GM12801 (cell line): Measurements from ENCODE around the gene TACC2.

Source experiments
- TF ChIP-seq, protein P1 (sequence below): IDR thresholded peaks from one replicate; pipeline ENCODE4 v1.5.1; 2011; ENCODE audit warnings: control low read depth; ENCODE audit not compliant: insufficient read length; ENCODE audit errors: extremely low read depth

TACC2 gene

DNA sequence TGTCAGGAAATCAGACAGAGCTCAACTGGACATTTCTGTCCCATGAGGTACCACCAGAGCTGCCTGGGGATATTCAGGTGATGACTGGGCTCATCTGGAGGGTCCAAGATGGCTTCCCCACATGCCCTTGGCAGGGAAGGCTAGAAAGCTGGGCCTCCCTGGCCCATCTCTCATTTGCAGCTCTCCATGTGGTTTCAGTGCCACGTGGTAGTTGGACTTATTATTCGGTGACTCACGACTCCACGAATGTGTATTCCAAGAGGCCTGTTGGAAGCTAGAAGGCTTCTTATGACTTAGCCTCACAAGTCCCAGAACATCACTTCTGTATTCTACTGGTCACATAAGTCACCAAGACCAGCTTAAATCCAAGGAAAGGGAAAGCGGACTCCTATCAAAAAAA, 36.7 kb upstream of the TACC2 start:
- TF ChIP-seq, protein P1, sequence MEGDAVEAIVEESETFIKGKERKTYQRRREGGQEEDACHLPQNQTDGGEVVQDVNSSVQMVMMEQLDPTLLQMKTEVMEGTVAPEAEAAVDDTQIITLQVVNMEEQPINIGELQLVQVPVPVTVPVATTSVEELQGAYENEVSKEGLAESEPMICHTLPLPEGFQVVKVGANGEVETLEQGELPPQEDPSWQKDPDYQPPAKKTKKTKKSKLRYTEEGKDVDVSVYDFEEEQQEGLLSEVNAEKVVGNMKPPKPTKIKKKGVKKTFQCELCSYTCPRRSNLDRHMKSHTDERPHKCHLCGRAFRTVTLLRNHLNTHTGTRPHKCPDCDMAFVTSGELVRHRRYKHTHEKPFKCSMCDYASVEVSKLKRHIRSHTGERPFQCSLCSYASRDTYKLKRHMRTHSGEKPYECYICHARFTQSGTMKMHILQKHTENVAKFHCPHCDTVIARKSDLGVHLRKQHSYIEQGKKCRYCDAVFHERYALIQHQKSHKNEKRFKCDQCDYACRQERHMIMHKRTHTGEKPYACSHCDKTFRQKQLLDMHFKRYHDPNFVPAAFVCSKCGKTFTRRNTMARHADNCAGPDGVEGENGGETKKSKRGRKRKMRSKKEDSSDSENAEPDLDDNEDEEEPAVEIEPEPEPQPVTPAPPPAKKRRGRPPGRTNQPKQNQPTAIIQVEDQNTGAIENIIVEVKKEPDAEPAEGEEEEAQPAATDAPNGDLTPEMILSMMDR = no peak

DNA sequence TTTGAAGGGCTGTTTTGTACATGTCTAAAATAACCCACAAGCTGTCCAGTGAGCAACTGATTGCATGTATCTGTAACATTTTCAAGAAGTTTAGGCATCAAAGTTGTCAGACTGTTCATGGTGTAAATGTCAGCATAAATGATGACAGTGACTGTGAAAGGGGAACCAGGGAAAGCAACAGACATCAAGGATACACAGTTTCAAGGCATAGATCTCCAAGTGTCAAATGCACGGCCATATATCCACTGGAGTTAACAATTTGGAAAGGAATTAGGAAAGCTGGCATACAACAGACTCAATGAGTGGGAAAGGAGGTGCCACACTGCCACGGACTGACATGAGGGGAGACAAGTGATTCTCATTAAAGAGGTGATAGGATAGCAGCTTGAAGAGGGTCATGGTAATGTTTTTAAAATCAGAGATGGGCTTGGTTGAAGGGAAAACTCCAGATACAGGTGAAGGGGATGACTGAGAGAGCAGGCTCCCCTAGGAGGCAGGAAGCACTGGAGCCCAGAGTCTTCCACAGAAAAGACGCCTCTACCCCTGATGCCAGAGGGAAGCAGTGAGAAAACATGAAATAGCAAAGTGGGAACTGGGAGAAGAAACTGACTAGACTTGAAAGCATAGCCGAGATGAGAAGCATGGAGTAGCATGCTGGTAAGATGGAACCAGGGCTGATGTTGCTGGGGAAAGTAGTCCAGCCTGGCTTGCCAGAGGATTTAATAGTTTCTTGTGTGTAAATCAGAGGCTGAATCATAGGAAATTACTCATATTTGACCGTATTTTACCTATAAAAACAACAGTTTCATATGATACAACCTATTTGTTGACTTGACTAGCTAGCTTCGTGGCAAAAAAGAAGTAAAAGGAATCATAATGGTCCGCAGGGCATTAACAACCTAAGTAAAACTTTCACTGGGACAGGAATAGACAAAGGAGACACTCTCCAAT, 32.6 kb upstream of the TACC2 start:
- TF ChIP-seq, protein P1 = no peak

DNA sequence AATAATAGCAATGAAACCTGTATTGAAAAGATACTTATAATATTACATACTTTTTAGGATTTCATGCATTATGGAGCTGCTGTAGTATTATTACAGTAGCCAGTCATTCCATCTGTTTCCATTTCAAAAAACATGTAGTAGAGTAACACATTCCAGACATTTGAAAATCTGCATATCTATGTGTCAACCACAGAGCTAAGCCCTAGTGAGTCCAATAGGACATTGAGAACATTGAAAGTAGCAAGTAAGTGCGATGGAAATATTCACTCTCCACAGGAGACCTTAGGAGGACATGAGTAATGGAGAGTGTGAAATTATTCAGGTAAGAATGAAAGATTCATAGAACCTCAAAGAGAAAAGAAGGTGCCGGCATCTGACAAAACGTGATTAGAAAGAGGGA, 29.3 kb upstream of the TACC2 start:
- TF ChIP-seq, protein P1 = no peak

DNA sequence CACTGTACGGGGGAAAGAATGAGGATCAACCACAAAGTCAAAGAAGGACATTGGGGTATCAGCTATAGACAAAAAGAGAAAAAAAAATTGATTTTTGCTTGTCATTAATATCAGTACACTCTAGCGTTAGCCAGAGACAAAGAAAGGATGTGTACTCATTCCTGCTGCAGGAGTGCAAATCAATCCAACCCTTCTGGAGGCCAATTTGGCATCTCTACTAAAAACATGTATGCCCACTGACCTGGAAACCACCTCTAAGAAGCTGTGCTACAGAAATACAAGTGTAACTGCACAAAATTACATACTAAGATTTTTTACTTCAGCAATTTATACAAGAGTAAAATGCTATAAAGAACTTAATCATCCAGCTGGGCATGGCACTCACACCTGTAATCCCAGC, 27.5 kb upstream of the TACC2 start:
- TF ChIP-seq, protein P1 = no peak

DNA sequence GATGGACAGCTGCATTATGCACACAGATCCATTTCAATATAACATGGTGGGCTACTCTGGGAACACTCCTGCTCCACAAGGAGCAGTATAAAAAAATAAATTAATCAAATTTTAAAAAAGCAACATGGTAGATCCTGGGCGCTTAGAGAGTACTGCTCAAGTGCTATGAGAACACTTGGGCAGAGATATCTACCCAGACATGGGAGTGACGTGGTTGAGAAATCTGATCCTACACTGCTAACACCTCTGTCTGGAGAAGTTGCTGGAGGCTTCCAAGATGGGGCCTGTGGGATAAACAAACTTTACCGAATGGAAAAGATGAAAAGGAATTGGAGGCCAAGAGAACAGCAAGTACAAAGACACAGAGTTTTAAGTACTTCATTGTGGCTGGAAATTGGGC, 23.0 kb upstream of the TACC2 start:
- TF ChIP-seq, protein P1 = no peak

DNA sequence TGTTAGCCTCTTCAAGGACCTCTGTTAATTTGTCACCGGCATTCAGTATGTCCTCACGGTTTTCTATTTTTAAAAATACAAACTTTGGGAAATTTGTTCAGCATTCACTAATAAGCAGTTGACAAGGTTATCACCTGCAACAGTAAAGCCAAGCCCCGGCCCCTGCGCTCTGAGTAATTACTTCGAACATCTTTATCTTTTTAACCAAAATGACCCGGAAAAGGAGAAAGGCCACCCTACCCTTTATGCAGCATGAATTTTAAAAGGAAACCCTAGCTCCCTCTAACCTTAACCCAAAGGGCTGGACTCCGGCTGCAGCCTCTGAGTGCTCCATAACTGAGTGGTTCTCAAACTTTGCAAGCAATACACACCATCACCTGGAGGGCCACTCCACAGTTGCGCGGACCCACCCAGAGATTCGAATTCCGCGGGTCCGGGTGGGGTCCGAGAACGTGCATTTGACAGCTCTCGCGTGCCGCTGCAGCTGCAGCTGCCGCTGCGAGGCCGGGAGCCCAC, 14.9 kb upstream of the TACC2 start:
- TF ChIP-seq, protein P1 = no peak

DNA sequence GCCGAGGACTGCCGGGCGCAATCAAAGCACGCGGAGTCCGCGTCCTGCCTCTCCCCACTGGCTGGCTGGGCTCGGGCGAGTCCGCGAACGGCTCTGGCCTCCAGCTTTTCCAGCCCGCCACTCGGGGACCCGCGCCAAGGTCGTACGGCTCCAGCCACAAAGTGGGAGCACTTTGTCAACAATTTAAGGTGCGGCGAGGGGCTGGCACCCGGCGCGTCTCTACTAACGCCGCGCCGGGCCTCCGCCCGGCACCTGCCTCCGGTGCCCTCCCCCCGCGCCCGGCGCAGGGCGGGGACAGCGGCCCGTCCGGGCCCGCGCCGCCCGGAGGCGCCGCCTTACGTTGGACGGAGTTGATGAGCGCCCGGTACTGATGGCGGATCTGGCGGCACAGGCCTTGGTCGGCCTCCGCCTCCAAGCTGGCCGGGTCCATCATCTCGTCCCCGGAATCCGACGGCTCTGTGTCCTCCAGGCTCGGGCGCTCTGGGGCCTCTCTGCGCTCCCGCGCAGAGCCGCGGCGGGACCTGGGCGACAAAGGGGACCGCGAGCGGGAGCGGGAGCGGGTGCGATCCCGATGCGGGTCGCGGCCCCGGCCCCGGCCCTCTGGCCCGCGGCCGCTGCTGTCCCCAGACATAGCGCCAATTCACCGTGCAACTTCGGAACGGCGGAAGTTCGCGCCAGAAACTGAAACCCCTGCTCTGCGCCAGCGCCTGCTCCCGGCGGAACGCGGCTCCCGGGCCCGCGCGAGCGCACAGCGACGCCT, 14.2 kb upstream of the TACC2 start, which contains the start of gene NSMCE4A:
Gene NSMCE4A (minus strand): TSS at position 683 of the 760 bp plus-strand sequence. CDS start 52 bp downstream, at position 631.
- TF ChIP-seq, protein P1 = no peak
